HCT116 (cell line): ENCODE results near the gene GABRB3. TPM values are rescaled to one million over a fixed set of nuclear protein-coding genes. Genes with fewer than 3 reads are reported as not detected.

Source experiments
- ATAC-seq: fragments of 200-7000 bp; cut with Tn5 transposase; 2 replicates; pipeline ENCODE4 v1.9.1; 2020; ENCODE audit warnings: mild to moderate bottlenecking, moderate library complexity
- BruUV-seq: library from RNA; stranded (reverse); fragments of 400-500 nt; replicated peaks from 2 replicates; lab custom pipeline; 2021; lab: Mats Ljungman, UMichigan
- CTCF ChIA-PET: fragments of 300-600 bp; sonication (Branson Sonifier 250); formaldehyde crosslinking; loops from one replicate; lab custom pipeline; 2021; ENCODE audit warnings: antibody characterized with exemption; lab: Charles Lee
- POLR2A ChIA-PET: fragments of 300-600, 350-600 bp; sonication (Branson Sonifier 250); formaldehyde crosslinking; loops from one replicate; lab custom pipeline; 2021; ENCODE audit warnings: antibody characterized with exemption; lab: Charles Lee
- RAD21 ChIA-PET, 2 experiments: fragments of 300-600 bp; sonication (Branson Sonifier 250); formaldehyde crosslinking; loops; one replicate each; lab custom pipeline; 2023; ENCODE audit warnings: low total read pairs in 2 of 2; ENCODE audit not compliant: uncharacterized antibody in 2 of 2, unreplicated experiment in 2 of 2, low non-redundant PET in 1 of 2; lab: Charles Lee
- DNase-seq: peaks from one replicate; pipeline ENCODE4 v3.0.0-alpha.2; 2010; ENCODE audit warnings: low read depth, low spot score
- H2AFZ ChIP-seq: fragments of 200-600 bp; shearing (Covaris generic), sonication (generic); 2 replicates; pipeline ENCODE4 v1.6.1; 2017; ENCODE audit warnings: low read depth, mixed run types, mixed read lengths, antibody characterized with exemption, low read length; ENCODE audit not compliant: poor library complexity, severe bottlenecking
- H3K27ac ChIP-seq: 2 replicates; pipeline ENCODE4 v1.5.1; 2012; ENCODE audit warnings: low read depth, low read length
- H3K27me3 ChIP-seq: fragments of 200-600 bp; sonication (generic); 2 replicates; pipeline ENCODE4 v1.6.1; 2016; ENCODE audit warnings: mixed run types, low read length, mixed read lengths; ENCODE audit not compliant: insufficient read depth
- H3K36me3 ChIP-seq, 2 experiments: fragments of 200-500 bp in 1 of 2; fragments of 200-600 bp in 1 of 2; sonication (Bioruptor generic) in 1 of 2; sonication (generic) in 1 of 2; 2 replicates each; pipeline versions ENCODE4 v1.5.1 to v1.6.1; 2014 to 2016; ENCODE audit warnings: low read length in 2 of 2, inconsistent platforms in 1 of 2, mixed read lengths in 1 of 2, mixed run types in 1 of 2; ENCODE audit not compliant: insufficient read depth in 2 of 2, control insufficient read depth in 1 of 2
- H3K4me1 ChIP-seq, 2 experiments: fragments of 200-600 bp in 1 of 2; sonication (generic) in 1 of 2; 2 replicates each; pipeline versions ENCODE4 v1.5.1 to v1.6.1; 2012 to 2017; ENCODE audit warnings: low read length in 2 of 2, inconsistent platforms in 1 of 2, mild to moderate bottlenecking in 1 of 2, mixed read lengths in 1 of 2, mixed run types in 1 of 2, moderate library complexity in 1 of 2; ENCODE audit not compliant: insufficient read depth in 2 of 2, control insufficient read depth in 1 of 2
- H3K4me2 ChIP-seq: fragments of 200-600 bp; sonication (generic); 2 replicates; pipeline ENCODE4 v1.6.1; 2017; ENCODE audit warnings: mixed run types, low read length, mixed read lengths
- H3K4me3 ChIP-seq, 2 experiments: fragments of 200-600 bp in 1 of 2; sonication (generic) in 1 of 2; replicated peaks in 1 of 2; 2 replicates each; pipeline ENCODE4 v1.5.1; 2011 to 2016; ENCODE audit warnings: low read length in 2 of 2, control low read depth in 1 of 2, low read depth in 1 of 2, mild to moderate bottlenecking in 1 of 2, mixed read lengths in 1 of 2, mixed run types in 1 of 2
- H3K79me2 ChIP-seq: fragments of 200-600 bp; sonication (generic); 2 replicates; pipeline ENCODE4 v1.6.1; 2017; ENCODE audit warnings: mild to moderate bottlenecking, mixed run types, low read length, moderate library complexity, mixed read lengths; ENCODE audit not compliant: insufficient read depth
- H3K9ac ChIP-seq: fragments of 200-600 bp; sonication (generic); 2 replicates; pipeline ENCODE4 v1.6.1; 2016; ENCODE audit warnings: low read length, mixed read lengths
- H3K9me2 ChIP-seq: fragments of 200-600 bp; sonication (generic), shearing (Covaris generic); 2 replicates; pipeline ENCODE4 v1.6.1; 2017; ENCODE audit warnings: mixed run types, mild to moderate bottlenecking, moderate library complexity; ENCODE audit not compliant: insufficient read depth
- H3K9me3 ChIP-seq, 2 experiments: fragments of 200-500 bp in 1 of 2; fragments of 200-600 bp in 1 of 2; sonication (Bioruptor generic) in 1 of 2; sonication (generic) in 1 of 2; 2 replicates each; pipeline ENCODE4 v1.6.1; 2014 to 2017; ENCODE audit warnings: low read length in 2 of 2, mixed read lengths in 2 of 2, inconsistent platforms in 1 of 2, low read depth in 1 of 2, mild to moderate bottlenecking in 1 of 2, mixed run types in 1 of 2, moderate library complexity in 1 of 2; ENCODE audit not compliant: control insufficient read depth in 1 of 2, insufficient read depth in 1 of 2
- H4K20me1 ChIP-seq: fragments of 200-600 bp; sonication (generic), shearing (Covaris generic); 2 replicates; pipeline ENCODE4 v1.6.1; 2017; ENCODE audit warnings: mixed run types, mild to moderate bottlenecking, moderate library complexity; ENCODE audit not compliant: insufficient read depth
- CEBPB ChIP-seq: IDR thresholded peaks from 2 replicates; pipeline ENCODE4 v1.6.1; 2012; ENCODE audit warnings: low read depth
- CTCF ChIP-seq, 3 experiments: fragments of 200-600 bp in 1 of 3; sonication (generic) in 1 of 3; IDR thresholded peaks in 2 of 3; conservative IDR thresholded peaks in 1 of 3; 2 replicates each; pipeline ENCODE4 v1.5.1; 2012 to 2017; ENCODE audit warnings: low read depth in 2 of 3, low read length in 2 of 3, antibody characterized with exemption in 1 of 3, borderline replicate concordance in 1 of 3, control low read depth in 1 of 3, mild to moderate bottlenecking in 1 of 3, mixed read lengths in 1 of 3, mixed run types in 1 of 3, moderate library complexity in 1 of 3; ENCODE audit not compliant: insufficient read depth in 1 of 3
- EGR1 ChIP-seq: IDR thresholded peaks from 2 replicates; pipeline ENCODE4 v1.6.1; 2012; ENCODE audit warnings: low read depth
- ELF1 ChIP-seq: IDR thresholded peaks from 2 replicates; pipeline ENCODE4 v1.6.1; 2012; ENCODE audit warnings: low read depth, borderline replicate concordance
- EZH2phosphoT487 ChIP-seq: fragments of 200-600 bp; IDR thresholded peaks from 2 replicates; pipeline ENCODE4 v1.6.1; 2018; ENCODE audit warnings: antibody characterized with exemption, borderline replicate concordance
- JUND ChIP-seq: IDR thresholded peaks from 2 replicates; pipeline ENCODE4 v1.6.1; 2012
- POLR2A ChIP-seq: IDR thresholded peaks from 2 replicates; pipeline ENCODE4 v1.7.0; 2011; ENCODE audit warnings: borderline replicate concordance; ENCODE audit not compliant: insufficient read depth, insufficient read length; ENCODE audit errors: extremely low read depth
- POLR2AphosphoS5 ChIP-seq: IDR thresholded peaks from 2 replicates; pipeline ENCODE4 v1.6.1; 2011; ENCODE audit warnings: mild to moderate bottlenecking, low read depth, low read length, moderate library complexity
- RAD21 ChIP-seq: IDR thresholded peaks from 2 replicates; pipeline ENCODE4 v1.6.1; 2012; ENCODE audit warnings: low read depth, mild to moderate bottlenecking
- SIN3A ChIP-seq: IDR thresholded peaks from 2 replicates; pipeline ENCODE4 v1.6.1; 2012; ENCODE audit warnings: low read depth
- SP1 ChIP-seq: IDR thresholded peaks from 2 replicates; pipeline ENCODE4 v1.6.1; 2012; ENCODE audit warnings: low read depth
- SRF ChIP-seq: IDR thresholded peaks from 2 replicates; pipeline ENCODE4 v1.6.1; 2012; ENCODE audit warnings: low read depth
- TCF7L2 ChIP-seq: IDR thresholded peaks from 2 replicates; pipeline ENCODE4 v1.7.0; 2011; ENCODE audit warnings: borderline replicate concordance, inconsistent platforms; ENCODE audit not compliant: insufficient read depth, insufficient read length; ENCODE audit errors: extremely low read depth
- YY1 ChIP-seq: IDR thresholded peaks from 2 replicates; pipeline ENCODE4 v1.6.1; 2011; ENCODE audit warnings: low read length, low read depth, moderate library complexity, mild to moderate bottlenecking; ENCODE audit not compliant: insufficient replicate concordance; ENCODE audit errors: extremely low read depth
- ZBTB33 ChIP-seq: IDR thresholded peaks from 2 replicates; pipeline ENCODE4 v1.6.1; 2011; ENCODE audit warnings: mild to moderate bottlenecking, low read length, moderate library complexity; ENCODE audit not compliant: insufficient replicate concordance; ENCODE audit errors: extremely low read depth
- intact Hi-C: fragments of 100-400 bp; cut with micrococcal nuclease; formaldehyde crosslinking; loops from 2 replicates; pipeline ENCODE4 v1.10.0; 2022
- total RNA-seq: library from RNA; stranded (reverse); gene quantifications from one replicate; pipeline ENCODE4 v1.2.1, GENCODE V29; 2021; ENCODE audit not compliant: unreplicated experiment

GABRB3 gene
- total RNA-seq, 1 experiment from 2014 or later, result 0.52 TPM

- no peaks in the 10 kb centered on the region for H3K9me2 ChIP-seq
- H3K27ac ChIP-seq, result no peak overlapping the region
- H3K4me1 ChIP-seq, result no peaks in the 10 kb centered on the region
- H3K4me2 ChIP-seq, result no peak overlapping the region
- H3K36me3 ChIP-seq, result no peaks in the 10 kb centered on the region
- no peak for TF ChIP-seq CEBPB
- TF ChIP-seq EZH2phosphoT487, result no peak
- TF ChIP-seq ELF1, result no peak
- TF ChIP-seq JUND, result no peak
- no peak for TF ChIP-seq POLR2AphosphoS5
- no peak for TF ChIP-seq EGR1
- no peak for TF ChIP-seq SP1
- no peak for TF ChIP-seq TCF7L2
- TF ChIP-seq ZBTB33, result no peak
- TF ChIP-seq YY1, result no peak
- no peak for TF ChIP-seq SIN3A
- TF ChIP-seq CTCF (IDR thresholded peaks at IDR 0.05 in 2 of 3, conservative IDR thresholded peaks at IDR 0.05 in 1 of 3; ENCODE audit: borderline replicate concordance in 1 of 3, insufficient read depth in 1 of 3, low read depth in 2 of 3, low read length in 2 of 3), result no peak
- no peak for TF ChIP-seq RAD21
- TF ChIP-seq POLR2A, result no peak
- no peak for TF ChIP-seq SRF
- BruUV-seq, result no TSS peak
- peaks cover 11 to 36% of the 10 kb centered on the region in 2 experiments; a peak in 2 of 4 replicates for H3K9me3 ChIP-seq
- H2AFZ ChIP-seq, result no peak overlapping the region
- H3K79me2 ChIP-seq, result no peaks in the 10 kb centered on the region
- intact Hi-C loops, result no loop called here
- H4K20me1 ChIP-seq, result no peaks in the 10 kb centered on the region
- POLR2A ChIA-PET, result no interaction called here
- ATAC-seq, result no peak
- CTCF ChIA-PET, result no interaction called here
- H3K4me3 ChIP-seq, result no peak overlapping the region
- RAD21 ChIA-PET, result no interaction called here
- no peak overlapping the region for H3K9ac ChIP-seq
- DNase-seq, result no peak
- H3K27me3 ChIP-seq, result no peaks in the 10 kb centered on the region
Observed at GRCh38 chr15:26667222-26667988, 105.5 kb downstream of the GABRB3 start.
